HT1080 (cell line): ENCODE data around the gene TET2. TPM values are rescaled to one million over a fixed set of nuclear protein-coding genes. Genes with fewer than 3 reads are reported as not detected.

Source experiments
- DNase-seq: peaks from one replicate; pipeline ENCODE4 v3.0.0-alpha.2; 2015; ENCODE audit warnings: low read depth
- polyA plus RNA-seq, 2 experiments: library from polyadenylated mRNA; depleted of rRNA; stranded (reverse); fragments of >200 nt; gene quantifications; 2 replicates each; pipeline ENCODE4 v1.2.3, GENCODE V29; 2015
- total RNA-seq: library from RNA; depleted of rRNA; stranded (reverse); fragments of >200 nt; shearing (Covaris generic); gene quantifications from 2 replicates; pipeline ENCODE4 v1.2.3, GENCODE V29; 2014; rRNA removed

The TET2 gene
- 4.8 and 6.9 TPM in 2 replicates for total RNA-seq
- 2.6 and 3.5 TPM in 2 replicates for polyA plus RNA-seq (2015; cell fraction: cytosol; rRNA removed)
- 9.9 TPM in 2 replicates for polyA plus RNA-seq (2015; cell fraction: nucleus; rRNA removed)

DNA sequence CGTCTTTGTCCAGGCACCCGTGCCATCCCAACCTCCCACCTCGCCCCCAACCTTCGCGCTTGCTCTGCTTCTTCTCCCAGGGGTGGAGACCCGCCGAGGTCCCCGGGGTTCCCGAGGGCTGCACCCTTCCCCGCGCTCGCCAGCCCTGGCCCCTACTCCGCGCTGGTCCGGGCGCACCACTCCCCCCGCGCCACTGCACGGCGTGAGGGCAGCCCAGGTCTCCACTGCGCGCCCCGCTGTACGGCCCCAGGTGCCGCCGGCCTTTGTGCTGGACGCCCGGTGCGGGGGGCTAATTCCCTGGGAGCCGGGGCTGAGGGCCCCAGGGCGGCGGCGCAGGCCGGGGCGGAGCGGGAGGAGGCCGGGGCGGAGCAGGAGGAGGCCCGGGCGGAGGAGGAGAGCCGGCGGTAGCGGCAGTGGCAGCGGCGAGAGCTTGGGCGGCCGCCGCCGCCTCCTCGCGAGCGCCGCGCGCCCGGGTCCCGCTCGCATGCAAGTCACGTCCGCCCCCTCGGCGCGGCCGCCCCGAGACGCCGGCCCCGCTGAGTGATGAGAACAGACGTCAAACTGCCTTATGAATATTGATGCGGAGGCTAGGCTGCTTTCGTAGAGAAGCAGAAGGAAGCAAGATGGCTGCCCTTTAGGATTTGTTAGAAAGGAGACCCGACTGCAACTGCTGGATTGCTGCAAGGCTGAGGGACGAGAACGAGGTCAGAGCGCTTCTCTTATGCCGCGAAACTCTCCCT lies at the start of gene TET2:
TET2 (plus strand) TSS at position 601 of the 740 bp plus-strand sequence. CDS start 87,067 bp downstream, outside the sequence.
- peak; percentile 79 for DNase-seq

DNA sequence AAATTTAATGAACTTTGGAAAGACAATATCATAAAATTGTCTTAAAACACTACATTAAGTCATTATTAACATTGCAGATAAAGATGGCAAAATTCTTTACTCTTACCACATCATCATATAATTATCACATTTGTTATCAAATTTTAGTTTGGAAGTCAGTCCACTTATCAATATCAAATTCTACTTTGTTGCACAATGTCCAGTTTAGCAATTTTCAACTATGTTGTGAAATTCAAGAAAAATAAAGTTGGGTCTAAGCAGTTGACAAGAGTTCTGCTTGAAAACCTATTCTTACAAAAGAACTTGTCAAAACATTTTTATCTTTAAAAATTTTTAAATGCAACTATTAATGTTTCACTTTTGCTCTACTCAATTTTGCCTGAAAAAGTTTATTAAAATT lies 44.7 kb upstream of the TET2 start:
- DNase-seq, result no peak

DNA sequence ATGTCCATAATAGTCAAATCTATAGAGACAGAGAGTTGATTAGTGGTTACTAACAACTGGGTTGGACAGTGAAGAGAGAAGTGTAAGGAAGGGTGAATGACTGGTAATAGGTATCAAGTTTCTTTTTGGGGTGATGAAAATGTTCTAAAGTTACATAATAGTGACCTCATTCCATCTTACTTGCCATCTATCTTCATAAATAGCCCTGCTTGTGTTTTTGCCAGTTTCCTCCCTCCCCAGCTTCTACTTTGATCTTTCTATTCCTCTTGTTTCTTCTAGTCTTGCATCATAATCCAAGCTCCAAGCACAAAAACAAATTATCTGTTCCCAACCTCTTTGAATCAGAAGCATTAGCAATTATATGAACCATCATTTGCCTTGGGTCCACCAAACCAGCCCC lies 40.2 kb upstream of the TET2 start:
- no peak for DNase-seq

DNA sequence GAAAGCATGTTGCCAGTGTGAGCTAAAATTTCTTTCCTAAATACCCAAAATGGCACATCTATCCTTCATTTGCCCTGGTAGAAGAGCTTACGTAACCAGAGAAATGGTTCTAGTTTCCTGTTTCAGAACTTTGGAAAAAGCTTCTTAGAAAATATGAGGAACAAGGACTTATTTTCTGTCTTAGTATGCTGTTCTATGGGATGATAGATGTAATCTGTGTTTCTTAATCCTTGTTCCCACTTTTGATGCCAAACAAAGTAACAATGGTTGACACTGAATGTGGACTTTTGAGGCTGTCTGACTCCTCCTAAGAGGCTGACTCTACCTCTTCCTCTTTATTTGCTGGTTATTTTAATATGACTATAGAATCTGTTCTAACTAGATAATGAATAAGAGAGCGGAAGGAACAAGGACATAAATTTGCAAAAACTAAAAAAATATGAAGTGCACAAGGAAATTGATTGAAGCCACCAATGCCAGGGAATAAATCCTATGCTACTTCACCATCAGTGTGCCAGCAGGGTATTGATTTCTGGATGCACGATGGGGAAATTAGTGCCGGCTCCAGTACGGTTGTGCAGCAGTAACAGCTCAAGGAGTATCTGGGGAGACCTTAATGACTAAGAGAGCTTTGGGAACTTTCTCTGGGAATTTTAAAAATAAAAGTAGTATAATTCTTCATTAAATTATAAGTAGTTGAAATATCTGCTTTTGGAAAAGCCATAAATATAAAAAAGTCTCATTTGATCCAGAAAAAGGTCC lies 39.4 kb upstream of the TET2 start:
- no peak for DNase-seq

DNA sequence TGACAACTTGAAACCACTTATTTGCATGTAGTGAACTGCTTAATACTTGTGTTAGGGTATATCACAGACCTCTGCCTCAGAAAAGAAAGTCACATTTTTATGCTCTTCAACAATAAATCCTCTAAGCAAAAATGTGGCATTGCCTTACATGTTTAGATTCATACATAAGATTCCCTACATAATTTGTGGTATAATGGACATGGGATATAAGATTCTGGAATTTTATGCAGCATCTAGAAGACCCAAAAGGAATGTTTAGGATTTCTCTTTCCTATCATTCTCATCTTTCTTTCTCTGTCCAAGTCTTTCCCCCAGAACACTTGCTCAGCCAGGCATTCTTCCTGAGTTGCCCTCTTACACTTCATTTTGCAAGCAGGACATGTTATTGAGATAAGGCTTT lies 37.7 kb upstream of the TET2 start:
- no peak for DNase-seq

DNA sequence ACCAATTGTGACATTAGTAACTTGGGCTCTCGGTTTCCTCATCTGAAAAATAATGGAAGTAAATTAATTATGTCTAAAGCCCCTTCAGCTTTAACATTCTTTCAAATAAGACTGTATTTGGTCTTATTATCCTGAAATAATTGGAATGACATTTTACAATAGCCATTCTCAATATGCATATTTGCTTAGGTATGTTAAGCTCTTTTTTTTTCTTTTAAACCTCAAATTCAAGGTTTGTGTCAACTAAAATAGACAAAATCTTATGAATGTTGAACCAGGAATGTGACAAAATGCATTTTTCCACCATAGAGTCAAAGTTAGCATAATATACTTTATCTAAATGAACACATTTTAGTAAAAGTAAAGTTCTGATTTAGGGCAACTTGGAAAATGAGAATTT lies 34.4 kb upstream of the TET2 start:
- no peak for DNase-seq

DNA sequence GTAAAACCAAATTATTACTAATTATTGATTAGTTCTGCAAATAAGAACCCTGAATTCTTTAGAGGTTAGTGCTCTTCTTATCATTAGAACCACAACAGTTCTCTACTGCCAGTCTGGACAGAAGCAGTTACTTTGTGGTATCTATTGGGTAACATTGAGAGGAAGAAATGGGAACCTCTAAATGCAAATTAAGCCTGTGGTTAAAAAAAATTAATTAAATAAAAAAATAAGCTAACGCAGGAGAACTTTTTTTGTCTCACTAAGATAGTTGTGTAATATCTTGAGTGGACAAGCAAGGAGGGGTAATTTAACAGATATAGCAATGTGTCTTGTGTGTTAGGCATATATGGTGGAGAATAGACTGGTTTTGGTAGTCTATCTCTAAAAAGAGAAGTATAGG lies 32.9 kb upstream of the TET2 start:
- DNase-seq, result no peak

DNA sequence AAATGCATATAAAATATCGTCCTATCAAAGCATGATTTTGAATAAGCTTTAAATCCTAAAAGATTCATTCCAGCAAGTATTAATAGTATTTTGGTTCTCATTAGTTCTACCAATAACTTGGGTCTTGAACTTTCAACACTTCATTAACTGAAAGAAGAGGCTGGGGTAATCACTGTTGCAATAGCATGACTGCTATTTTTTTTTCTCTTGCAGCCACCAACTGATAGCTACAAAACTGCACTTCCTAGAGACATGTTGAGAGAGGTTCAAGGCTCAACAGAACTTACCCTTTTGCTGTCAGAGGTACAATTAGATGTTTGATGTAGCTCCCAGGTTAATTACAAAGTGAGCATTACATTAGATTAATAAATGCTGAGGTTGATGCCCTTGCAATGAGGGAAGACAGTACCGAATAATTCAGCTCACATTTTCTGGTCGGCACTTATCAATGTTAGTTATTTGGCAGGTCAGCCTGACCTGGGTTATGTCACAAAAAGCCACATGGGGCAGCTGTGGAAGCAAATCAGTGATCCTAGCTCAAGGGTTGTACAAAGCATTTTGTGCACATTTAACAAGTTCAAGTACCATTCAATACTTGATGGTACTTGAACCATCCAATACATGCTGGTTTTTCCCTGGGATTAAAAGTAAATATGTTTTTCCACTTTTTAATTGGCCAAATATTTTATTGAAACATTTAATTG lies 29.9 kb upstream of the TET2 start:
- no peak for DNase-seq

DNA sequence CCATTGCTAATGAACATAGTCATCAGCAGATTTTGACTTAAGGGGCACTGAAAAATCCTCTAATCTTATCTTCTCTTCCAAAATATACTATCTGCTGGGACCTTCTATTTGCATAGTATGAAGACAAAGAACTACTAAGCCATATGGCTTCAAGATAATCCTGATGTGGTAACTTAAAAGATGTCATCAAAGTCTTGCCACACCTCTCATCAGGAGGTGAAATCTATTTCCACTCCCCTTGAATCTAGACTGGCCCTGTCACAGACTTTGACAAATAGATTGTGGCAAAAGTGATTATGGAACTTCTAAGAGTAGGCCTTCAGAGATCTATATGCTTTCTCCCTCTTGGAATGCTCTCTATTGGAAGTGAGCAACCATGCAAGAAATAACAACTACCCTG lies 27.3 kb upstream of the TET2 start:
- DNase-seq, result no peak

DNA sequence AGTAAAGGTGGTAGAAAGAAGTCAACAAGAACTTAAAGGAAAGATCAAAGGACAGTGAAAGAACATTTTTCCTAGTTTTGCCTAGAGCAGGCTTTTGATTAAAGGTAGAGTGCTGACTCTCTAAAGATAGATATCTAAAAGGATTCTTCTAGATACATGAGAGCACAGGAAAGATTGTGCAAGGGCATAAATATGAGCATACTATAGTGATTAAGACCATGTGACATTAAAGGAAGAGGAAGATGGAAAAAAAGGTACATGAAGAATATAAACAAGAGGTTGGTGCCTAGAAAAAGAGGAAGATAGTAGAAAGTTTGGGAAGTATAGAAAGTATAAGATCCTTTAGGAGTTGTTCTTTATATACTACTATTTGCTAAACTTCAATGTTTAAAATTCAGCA lies 26.1 kb upstream of the TET2 start:
- DNase-seq, result no peak

DNA sequence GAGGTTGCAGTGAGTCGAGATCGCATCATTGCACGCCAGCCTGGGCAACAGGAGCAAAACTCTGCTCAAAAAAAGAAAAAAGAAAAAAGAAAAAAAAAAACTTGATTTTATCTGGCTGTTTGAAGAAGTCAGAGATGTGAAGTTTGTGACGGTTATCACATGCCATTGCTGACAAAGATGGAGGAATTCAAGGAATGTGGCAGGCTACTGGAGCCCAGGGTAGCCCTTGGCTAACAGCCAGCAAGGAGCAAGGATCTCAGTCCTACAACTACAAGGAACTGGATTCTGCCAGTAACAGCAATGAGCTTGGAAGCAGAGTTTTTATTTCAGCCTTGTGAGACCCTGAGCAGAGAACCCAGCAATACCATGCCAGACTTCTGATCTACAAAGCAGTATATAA lies 24.3 kb upstream of the TET2 start:
- peak; percentile 60 for DNase-seq

DNA sequence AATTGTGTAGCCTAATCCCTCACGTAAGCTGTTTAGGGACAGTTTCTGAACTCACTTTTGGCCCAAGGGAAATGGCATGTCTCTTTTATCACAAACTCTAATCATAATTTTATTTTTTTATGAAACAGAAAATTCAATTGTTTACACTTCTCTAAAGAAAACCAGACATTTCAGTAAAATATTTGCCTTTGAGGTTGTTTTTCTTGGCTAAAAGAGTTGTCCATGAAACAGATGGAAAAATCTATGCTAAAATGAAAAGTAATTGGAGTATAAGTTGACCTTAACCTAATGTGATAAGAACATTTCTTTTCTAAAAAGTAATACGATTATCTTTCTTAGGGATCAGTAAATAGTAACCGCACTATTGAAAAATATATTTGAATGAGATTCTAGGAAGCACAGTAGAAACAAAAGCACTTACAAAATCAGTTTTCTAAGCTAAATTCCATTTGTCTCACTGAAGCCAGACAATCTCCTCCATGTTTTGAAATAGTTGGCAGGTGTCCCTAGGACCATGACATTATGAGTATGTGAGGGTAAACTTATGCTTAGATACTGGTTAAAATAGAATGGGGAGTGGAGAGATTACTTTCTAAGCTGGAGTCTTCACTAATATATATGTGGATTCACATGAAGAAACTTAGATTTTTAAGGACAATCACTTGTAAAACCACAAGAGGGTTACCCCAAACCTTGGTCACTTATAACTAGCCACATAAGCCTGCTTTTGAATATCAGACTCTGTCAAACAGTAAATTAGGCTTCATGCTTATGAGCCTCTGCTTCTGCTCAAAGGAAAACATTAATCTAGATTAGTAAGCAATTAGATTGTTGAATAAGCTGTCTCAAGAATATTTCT lies 20.1 kb upstream of the TET2 start:
- no peak for DNase-seq

DNA sequence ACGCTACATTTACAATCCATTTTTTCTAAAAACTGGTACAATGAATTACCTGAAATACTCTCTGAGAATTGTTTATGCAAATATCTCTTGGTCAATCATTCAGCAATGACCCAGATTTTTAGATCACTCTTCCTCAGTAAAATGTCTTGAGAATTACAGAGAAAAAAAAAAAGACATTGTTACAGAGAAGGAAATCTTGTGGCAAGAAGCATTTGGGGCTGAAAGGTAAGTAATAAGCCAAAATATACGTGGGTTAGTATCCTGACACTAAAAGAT lies 19.6 kb upstream of the TET2 start:
- DNase-seq, result no peak

DNA sequence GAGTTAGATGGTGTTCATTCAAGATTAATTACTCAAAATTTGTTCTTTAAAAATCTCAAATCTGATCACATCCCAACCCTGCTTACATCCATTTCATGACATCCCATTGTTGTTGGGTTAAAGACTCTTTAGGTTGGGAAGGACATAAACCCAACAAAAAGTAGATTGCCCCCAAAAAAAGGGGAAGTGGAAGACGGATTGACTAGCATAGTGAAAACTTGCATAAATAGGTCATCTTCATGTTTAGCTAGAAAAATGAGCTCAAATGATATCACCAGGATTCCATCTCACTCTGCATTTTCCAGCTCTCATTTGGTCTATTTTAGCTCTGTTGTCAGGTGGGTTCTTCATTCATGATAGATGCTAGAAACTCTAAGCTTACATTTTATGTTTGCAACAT lies 18.5 kb upstream of the TET2 start:
- DNase-seq, result no peak

DNA sequence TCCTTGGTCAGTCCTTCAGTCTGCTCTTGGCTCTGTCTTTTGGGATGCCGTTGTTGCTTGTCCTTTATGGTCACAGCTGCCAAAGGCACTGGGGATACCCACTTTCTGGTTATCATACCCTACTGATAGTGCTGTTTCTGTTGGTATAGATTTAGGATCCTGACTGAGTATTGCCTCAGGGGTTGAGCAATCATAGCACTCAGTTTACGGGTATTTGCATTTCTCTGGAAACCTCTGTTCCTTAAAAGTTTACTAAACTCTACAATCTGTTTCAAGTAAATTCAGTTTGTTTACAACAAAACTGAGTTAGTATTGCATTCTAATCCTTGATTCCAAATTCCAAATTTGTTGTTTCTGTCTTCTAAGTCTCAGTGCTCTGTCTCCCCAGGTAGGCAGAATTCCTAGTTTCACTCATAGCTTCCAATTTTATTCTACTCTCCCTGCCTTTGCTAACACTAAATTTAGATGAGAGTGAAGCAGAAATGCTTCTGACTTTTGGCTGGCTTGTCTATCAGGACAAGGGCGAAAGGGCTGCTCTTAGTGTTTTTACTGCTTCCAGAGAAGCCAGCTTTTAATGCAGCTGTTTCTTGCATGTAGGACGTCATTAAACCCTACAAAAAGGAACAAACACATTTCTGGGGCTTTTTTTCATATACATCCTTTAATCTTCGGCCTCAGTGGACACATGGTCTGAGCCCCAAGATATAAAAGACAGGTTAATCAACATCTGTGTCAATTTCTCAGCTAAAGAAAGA lies 17.2 kb upstream of the TET2 start:
- no peak for DNase-seq

DNA sequence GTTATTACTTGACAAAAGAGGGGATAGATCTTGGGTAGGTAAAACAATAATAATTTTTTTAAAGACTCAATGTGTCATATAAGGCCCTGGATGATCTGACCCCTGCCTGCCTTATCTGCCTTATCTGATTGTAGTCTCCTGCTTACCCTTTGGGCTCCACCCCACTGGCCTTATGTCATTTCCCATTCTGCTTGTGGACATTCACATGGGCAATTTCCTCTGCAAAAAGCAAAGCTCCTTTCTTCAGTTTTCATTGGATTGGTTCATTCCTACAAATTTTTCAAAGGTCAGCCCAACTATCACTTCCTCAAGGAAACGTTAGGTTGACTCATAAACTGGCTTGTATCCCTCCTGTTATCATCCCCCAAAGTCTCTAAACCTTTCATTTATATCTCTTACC lies 15.7 kb upstream of the TET2 start:
- peak; percentile 63 for DNase-seq

DNA sequence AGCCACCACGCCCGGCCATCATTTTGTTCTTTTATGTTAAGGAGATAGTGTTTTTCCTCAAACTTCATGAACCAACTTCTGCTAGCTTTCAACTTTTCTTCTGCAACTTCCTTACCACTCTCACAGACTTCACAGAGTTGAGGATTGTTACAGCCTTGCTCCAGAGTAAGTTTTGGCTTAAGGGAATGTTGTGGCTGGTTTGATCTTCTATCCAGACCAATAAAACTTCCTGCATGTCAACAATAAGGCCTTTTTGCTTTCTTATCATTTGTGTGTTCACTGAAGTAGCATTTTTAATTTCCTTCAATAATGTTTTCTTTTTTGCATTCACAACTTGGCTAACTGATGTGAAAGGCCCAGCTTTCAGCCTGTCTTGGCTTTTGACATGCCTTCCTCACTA lies 12.7 kb upstream of the TET2 start:
- no peak for DNase-seq

DNA sequence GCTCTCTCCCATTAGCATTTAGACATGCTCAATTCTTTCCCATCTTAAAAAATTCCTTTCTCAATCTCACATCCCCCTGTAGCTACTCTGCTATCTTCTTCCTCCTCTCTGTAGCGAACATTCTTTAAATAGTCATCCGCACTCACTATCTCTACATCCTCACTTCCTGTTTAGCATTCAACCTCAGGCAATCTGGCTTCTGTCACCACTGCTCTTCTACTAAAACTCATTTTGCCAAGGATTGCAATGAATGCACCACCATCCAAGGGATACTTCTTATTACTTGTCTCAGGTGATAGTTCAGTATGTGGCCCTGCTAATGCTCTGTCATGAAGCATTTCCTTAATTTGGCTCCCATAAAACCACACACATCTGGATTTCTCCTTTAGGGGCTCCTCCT lies 10.9 kb upstream of the TET2 start:
- no peak for DNase-seq

DNA sequence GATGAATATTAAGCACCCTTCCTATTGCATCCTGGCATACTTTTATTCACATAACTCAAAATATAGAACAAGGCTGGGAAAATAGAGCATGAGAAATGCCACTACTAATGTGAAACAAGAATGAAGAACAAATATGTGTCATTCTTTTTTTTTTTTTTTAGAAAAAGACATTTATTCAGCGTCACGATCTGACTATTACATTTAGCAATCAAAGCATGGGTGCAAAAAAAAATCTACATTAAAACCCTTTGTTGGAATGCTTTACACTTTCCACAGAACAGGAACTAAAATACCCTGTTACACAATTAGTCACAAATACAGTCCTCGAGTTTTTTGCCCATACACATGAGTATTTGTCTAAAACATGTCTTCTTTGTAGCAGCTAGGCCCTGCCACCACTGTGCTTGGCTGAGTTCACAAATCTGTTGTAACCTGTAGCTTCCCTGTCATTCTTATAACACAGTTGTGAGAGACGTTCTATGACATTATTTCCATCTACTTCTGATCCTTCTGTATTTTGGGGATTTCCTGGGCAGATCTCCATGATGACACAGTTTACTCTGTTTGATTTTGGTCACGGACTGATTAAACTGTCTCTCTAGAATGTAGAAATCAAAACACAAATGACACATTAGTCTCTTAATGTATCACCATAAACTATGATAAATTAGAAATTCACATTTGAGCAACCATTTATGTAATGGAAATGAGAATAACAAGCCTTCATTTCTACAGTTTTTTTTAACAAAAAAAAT lies 9.4 kb upstream of the TET2 start:
- no peak for DNase-seq

DNA sequence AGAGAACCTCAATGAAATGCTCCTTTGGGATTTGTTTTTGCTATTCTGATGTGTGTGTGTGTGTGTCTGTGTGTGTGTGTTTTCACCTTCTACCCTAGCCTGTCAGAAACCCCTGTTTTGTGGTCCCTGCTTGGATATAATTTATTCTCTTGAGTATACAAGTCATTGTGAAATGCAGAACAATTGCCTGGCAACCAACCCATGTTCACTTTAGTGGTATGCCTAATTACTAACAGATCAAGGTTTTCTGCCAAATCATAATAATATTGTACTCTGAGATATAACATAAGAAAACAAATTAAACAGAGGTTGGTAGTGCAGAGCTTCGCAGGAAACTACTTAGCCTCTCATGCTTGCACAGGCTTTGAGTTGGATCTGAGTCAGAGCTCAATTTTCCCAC lies 7.0 kb upstream of the TET2 start:
- DNase-seq, result no peak
